WTC11 (cell line): ENCODE measurements around the gene MDGA2. TPM values are rescaled to one million over a fixed set of nuclear protein-coding genes. Genes with fewer than 3 reads are reported as not detected.

ENCODE experiments used
- ATAC-seq: fragments of 200-7000 bp; cut with Tn5 transposase; 2 replicates; pipeline ENCODE4 v1.10.0; 2021; ENCODE audit warnings: mild to moderate bottlenecking, moderate library complexity
- CTCF ChIA-PET: fragments of 300-600 bp; sonication (Branson Sonifier 250); formaldehyde crosslinking; loops from one replicate; lab custom pipeline; 2021; ENCODE audit warnings: antibody characterized with exemption; lab: Charles Lee
- POLR2A ChIA-PET: fragments of 350-600 bp; sonication (Branson Sonifier 250); formaldehyde crosslinking; loops from one replicate; lab custom pipeline; 2021; ENCODE audit warnings: antibody characterized with exemption; lab: Charles Lee
- DNase-seq: peaks from one replicate; pipeline ENCODE4 v3.0.0; 2021; ENCODE audit warnings: low spot score
- H3K27ac Mint-ChIP-seq: 2 replicates; pipeline ENCODE4 v1.8.0; 2021; ENCODE audit warnings: mixed read lengths
- H3K27me3 Mint-ChIP-seq: 2 replicates; pipeline ENCODE4 v1.8.0; 2021; ENCODE audit warnings: low read depth, mild to moderate bottlenecking, moderate library complexity, mixed read lengths
- H3K36me3 Mint-ChIP-seq: 2 replicates; pipeline ENCODE4 v1.8.0; 2021; ENCODE audit warnings: mixed read lengths
- H3K4me1 Mint-ChIP-seq: 2 replicates; pipeline ENCODE4 v1.8.0; 2022; ENCODE audit warnings: mixed read lengths
- H3K4me3 Mint-ChIP-seq: 2 replicates; pipeline ENCODE4 v1.8.0; 2021; ENCODE audit warnings: mild to moderate bottlenecking, moderate library complexity, mixed read lengths
- H3K9me3 Mint-ChIP-seq: 2 replicates; pipeline ENCODE4 v1.8.0; 2021; ENCODE audit warnings: mixed read lengths
- ATF3 ChIP-seq: sonication (generic); formaldehyde crosslinking; conservative IDR thresholded peaks from 2 replicates; pipeline ENCODE4 v1.8.1; 2022; ENCODE audit warnings: mild to moderate bottlenecking, missing genetic modification reagents
- CREM ChIP-seq: sonication (generic); formaldehyde crosslinking; IDR thresholded peaks from 2 replicates; pipeline ENCODE4 v1.8.1; 2022; ENCODE audit warnings: mild to moderate bottlenecking, missing genetic modification reagents, moderate library complexity
- GTF2I ChIP-seq: fragments of 250-450 bp; sonication (Bioruptor Pico); conservative IDR thresholded peaks from 2 replicates; pipeline ENCODE4 v1.4.0; 2021; ENCODE audit warnings: mild to moderate bottlenecking
- NR2C2 ChIP-seq: sonication (generic); formaldehyde crosslinking; IDR thresholded peaks from 2 replicates; pipeline ENCODE4 v1.8.0; 2022; ENCODE audit warnings: mild to moderate bottlenecking, missing genetic modification reagents
- SMAD3 ChIP-seq: sonication (generic); formaldehyde crosslinking; IDR thresholded peaks from 2 replicates; pipeline ENCODE4 v1.8.0; 2022; ENCODE audit warnings: missing genetic modification reagents, mild to moderate bottlenecking, borderline replicate concordance
- TP53 ChIP-seq: sonication (generic); formaldehyde crosslinking; IDR thresholded peaks from 2 replicates; pipeline ENCODE4 v1.8.1; 2023; ENCODE audit warnings: mild to moderate bottlenecking, missing genetic modification reagents
- total RNA-seq: library from RNA; stranded (reverse); gene quantifications from 3 replicates; pipeline ENCODE4 v1.2.3, GENCODE V29; 2021
- TF ChIP-seq, protein P1 (sequence below): sonication (generic); formaldehyde crosslinking; IDR thresholded peaks from 2 replicates; pipeline ENCODE4 v1.8.1; 2023; ENCODE audit warnings: mild to moderate bottlenecking, missing genetic modification reagents, borderline replicate concordance
- TF ChIP-seq, protein P2 (sequence below): sonication (generic); formaldehyde crosslinking; IDR thresholded peaks from 2 replicates; pipeline ENCODE4 v1.8.0; 2023; ENCODE audit warnings: missing genetic modification reagents, mild to moderate bottlenecking, borderline replicate concordance
- TF ChIP-seq, protein P3 (sequence below): sonication (generic); formaldehyde crosslinking; IDR thresholded peaks from 2 replicates; pipeline ENCODE4 v1.8.0; 2022; ENCODE audit warnings: mild to moderate bottlenecking, missing genetic modification reagents
- TF ChIP-seq, protein P4 (sequence below): sonication (generic); formaldehyde crosslinking; IDR thresholded peaks from 2 replicates; pipeline ENCODE4 v1.8.1; 2022; ENCODE audit warnings: mild to moderate bottlenecking, moderate library complexity, missing genetic modification reagents
- TF ChIP-seq, protein P5 (sequence below): sonication (generic); formaldehyde crosslinking; IDR thresholded peaks from 2 replicates; pipeline ENCODE4 v1.8.0; 2022; ENCODE audit warnings: mild to moderate bottlenecking, missing genetic modification reagents

The MDGA2 gene
- total RNA-seq, 1 experiment from 2014 or later: 4.9 TPM

- TF ChIP-seq, protein P1, sequence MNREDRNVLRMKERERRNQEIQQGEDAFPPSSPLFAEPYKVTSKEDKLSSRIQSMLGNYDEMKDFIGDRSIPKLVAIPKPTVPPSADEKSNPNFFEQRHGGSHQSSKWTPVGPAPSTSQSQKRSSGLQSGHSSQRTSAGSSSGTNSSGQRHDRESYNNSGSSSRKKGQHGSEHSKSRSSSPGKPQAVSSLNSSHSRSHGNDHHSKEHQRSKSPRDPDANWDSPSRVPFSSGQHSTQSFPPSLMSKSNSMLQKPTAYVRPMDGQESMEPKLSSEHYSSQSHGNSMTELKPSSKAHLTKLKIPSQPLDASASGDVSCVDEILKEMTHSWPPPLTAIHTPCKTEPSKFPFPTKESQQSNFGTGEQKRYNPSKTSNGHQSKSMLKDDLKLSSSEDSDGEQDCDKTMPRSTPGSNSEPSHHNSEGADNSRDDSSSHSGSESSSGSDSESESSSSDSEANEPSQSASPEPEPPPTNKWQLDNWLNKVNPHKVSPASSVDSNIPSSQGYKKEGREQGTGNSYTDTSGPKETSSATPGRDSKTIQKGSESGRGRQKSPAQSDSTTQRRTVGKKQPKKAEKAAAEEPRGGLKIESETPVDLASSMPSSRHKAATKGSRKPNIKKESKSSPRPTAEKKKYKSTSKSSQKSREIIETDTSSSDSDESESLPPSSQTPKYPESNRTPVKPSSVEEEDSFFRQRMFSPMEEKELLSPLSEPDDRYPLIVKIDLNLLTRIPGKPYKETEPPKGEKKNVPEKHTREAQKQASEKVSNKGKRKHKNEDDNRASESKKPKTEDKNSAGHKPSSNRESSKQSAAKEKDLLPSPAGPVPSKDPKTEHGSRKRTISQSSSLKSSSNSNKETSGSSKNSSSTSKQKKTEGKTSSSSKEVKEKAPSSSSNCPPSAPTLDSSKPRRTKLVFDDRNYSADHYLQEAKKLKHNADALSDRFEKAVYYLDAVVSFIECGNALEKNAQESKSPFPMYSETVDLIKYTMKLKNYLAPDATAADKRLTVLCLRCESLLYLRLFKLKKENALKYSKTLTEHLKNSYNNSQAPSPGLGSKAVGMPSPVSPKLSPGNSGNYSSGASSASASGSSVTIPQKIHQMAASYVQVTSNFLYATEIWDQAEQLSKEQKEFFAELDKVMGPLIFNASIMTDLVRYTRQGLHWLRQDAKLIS: no peak
- TF ChIP-seq CREM (CRISPR knock-in tag): no peak
- TF ChIP-seq, all 79 proteins: peak for 0
These were observed 685.8 kb downstream of the MDGA2 start (continued) for GRCh38 chr14:46989566-46989965.

DNA sequence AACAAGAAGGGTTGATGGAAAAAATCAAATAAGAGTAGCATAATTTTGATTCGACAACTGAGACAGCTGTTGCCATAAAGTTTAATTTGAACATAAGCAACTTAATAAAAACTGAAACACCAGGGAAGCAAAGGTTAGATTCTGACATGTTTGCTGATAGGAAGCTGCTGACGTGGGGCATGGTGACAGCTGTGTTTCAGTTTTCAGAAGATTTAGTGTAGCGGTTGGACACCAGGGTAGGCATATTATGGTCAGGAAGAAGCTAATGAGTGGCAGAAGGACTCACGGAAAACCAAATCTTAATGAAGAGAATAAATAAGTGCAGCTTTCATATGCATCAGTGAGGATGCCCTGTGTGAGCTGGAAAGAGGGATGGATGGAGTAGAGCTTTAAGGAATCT lies 687.1 kb downstream of the MDGA2 start:
- Mint-ChIP-seq H3K36me3 (no peaks in the 10 kb centered on the region), H3K27ac (no peak overlapping the region), H3K4me3 (no peak overlapping the region), H3K9me3 (0 out of 2 replicates have a peak, but pooled peaks cover 7% of the 10 kb centered on the region), H3K27me3 (no peaks in the 10 kb centered on the region), H3K4me1 (no peaks in the 10 kb centered on the region)
- TF ChIP-seq SMAD3 (CRISPR knock-in tag): no peak
- ChIA-PET POLR2A (no interaction called here), CTCF (no interaction called here)
- DNase-seq (no peak), ATAC-seq (no peak)

DNA sequence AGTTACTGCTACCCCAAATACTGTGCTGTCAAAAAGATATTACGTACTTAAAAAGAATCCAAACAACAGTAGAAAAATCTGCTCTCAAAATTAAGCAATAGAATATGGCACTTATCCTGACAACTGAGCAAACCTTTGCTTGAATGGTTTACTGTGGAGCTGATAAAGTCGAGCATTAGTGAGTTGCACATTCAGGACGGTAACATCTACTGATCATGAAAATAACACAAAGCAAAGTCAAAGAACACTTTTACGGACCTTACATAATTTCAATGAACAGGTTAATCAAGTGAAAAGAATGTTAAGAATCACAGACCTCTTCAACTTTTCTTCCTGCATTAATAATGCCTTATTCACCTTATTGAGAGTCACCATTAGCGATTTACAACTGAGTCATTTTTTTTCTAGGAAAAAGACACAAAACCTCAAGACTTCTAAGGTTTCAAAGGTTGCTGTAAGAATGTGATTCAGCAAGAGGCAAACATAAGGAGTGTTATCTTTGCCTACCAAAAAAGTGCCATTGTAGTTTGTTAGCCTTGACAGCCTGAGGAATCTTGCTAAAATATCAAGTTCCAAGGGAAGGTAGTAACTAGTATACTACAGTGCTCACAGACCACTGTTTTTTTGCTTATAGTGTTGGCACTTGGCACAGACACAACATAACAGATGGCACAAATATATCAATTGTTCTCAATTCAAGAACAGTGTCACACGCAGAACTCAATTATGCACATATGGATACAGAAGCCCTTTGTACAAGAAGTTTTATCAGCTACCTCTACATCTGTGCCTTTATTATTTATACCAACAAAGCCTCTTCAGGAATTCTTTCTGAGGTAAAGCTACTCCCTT lies 689.6 kb downstream of the MDGA2 start:
- H3K27me3 Mint-ChIP-seq: no peaks in the 10 kb centered on the region
- TF ChIP-seq, protein P2, sequence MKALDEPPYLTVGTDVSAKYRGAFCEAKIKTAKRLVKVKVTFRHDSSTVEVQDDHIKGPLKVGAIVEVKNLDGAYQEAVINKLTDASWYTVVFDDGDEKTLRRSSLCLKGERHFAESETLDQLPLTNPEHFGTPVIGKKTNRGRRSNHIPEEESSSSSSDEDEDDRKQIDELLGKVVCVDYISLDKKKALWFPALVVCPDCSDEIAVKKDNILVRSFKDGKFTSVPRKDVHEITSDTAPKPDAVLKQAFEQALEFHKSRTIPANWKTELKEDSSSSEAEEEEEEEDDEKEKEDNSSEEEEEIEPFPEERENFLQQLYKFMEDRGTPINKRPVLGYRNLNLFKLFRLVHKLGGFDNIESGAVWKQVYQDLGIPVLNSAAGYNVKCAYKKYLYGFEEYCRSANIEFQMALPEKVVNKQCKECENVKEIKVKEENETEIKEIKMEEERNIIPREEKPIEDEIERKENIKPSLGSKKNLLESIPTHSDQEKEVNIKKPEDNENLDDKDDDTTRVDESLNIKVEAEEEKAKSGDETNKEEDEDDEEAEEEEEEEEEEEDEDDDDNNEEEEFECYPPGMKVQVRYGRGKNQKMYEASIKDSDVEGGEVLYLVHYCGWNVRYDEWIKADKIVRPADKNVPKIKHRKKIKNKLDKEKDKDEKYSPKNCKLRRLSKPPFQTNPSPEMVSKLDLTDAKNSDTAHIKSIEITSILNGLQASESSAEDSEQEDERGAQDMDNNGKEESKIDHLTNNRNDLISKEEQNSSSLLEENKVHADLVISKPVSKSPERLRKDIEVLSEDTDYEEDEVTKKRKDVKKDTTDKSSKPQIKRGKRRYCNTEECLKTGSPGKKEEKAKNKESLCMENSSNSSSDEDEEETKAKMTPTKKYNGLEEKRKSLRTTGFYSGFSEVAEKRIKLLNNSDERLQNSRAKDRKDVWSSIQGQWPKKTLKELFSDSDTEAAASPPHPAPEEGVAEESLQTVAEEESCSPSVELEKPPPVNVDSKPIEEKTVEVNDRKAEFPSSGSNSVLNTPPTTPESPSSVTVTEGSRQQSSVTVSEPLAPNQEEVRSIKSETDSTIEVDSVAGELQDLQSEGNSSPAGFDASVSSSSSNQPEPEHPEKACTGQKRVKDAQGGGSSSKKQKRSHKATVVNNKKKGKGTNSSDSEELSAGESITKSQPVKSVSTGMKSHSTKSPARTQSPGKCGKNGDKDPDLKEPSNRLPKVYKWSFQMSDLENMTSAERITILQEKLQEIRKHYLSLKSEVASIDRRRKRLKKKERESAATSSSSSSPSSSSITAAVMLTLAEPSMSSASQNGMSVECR: no peak
- TF ChIP-seq, protein P3, sequence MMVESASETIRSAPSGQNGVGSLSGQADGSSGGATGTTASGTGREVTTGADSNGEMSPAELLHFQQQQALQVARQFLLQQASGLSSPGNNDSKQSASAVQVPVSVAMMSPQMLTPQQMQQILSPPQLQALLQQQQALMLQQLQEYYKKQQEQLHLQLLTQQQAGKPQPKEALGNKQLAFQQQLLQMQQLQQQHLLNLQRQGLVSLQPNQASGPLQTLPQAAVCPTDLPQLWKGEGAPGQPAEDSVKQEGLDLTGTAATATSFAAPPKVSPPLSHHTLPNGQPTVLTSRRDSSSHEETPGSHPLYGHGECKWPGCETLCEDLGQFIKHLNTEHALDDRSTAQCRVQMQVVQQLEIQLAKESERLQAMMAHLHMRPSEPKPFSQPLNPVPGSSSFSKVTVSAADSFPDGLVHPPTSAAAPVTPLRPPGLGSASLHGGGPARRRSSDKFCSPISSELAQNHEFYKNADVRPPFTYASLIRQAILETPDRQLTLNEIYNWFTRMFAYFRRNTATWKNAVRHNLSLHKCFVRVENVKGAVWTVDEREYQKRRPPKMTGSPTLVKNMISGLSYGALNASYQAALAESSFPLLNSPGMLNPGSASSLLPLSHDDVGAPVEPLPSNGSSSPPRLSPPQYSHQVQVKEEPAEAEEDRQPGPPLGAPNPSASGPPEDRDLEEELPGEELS (CRISPR knock-in tag): no peak
- no peak for TF ChIP-seq NR2C2 (CRISPR knock-in tag)
- TF ChIP-seq TP53 (CRISPR knock-in tag): no peak
- TF ChIP-seq, protein P4, sequence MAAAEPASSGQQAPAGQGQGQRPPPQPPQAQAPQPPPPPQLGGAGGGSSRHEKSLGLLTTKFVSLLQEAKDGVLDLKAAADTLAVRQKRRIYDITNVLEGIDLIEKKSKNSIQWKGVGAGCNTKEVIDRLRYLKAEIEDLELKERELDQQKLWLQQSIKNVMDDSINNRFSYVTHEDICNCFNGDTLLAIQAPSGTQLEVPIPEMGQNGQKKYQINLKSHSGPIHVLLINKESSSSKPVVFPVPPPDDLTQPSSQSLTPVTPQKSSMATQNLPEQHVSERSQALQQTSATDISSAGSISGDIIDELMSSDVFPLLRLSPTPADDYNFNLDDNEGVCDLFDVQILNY (CRISPR knock-in tag): no peak
- TF ChIP-seq ATF3 (CRISPR knock-in tag): no peak
- TF ChIP-seq, protein P1: no peak
- TF ChIP-seq GTF2I: no peak
- TF ChIP-seq, protein P5, sequence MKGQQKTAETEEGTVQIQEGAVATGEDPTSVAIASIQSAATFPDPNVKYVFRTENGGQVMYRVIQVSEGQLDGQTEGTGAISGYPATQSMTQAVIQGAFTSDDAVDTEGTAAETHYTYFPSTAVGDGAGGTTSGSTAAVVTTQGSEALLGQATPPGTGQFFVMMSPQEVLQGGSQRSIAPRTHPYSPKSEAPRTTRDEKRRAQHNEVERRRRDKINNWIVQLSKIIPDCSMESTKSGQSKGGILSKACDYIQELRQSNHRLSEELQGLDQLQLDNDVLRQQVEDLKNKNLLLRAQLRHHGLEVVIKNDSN: no peak
- ATAC-seq (no peak), DNase-seq (no peak)
- no peaks in the 10 kb centered on the region for H3K4me1 Mint-ChIP-seq
- POLR2A ChIA-PET: no interaction called here
- no peak overlapping the region for H3K27ac Mint-ChIP-seq
- H3K9me3 Mint-ChIP-seq: peaks cover 13% of the 10 kb centered on the region; the same call in 1 of the 2 replicates
- H3K4me3 Mint-ChIP-seq: no peak overlapping the region
- CTCF ChIA-PET: no interaction called here
- no peaks in the 10 kb centered on the region; the same call in 1 of the 2 replicates for H3K36me3 Mint-ChIP-seq
